GM21390 (cell line): ENCODE measurements around the gene IL10RB.
"Not testable (repeated sequence)": the region's sequence is repeated elsewhere in the genome, so short reads cannot be mapped to it uniquely, and the experiment has no call there.

ENCODE experiments used
- ATAC-seq: cut with Tn5 transposase; IDR thresholded peaks from one replicate; pipeline ENCODE4 v1.9.1; 2021; ENCODE audit not compliant: unreplicated experiment

IL10RB gene

DNA sequence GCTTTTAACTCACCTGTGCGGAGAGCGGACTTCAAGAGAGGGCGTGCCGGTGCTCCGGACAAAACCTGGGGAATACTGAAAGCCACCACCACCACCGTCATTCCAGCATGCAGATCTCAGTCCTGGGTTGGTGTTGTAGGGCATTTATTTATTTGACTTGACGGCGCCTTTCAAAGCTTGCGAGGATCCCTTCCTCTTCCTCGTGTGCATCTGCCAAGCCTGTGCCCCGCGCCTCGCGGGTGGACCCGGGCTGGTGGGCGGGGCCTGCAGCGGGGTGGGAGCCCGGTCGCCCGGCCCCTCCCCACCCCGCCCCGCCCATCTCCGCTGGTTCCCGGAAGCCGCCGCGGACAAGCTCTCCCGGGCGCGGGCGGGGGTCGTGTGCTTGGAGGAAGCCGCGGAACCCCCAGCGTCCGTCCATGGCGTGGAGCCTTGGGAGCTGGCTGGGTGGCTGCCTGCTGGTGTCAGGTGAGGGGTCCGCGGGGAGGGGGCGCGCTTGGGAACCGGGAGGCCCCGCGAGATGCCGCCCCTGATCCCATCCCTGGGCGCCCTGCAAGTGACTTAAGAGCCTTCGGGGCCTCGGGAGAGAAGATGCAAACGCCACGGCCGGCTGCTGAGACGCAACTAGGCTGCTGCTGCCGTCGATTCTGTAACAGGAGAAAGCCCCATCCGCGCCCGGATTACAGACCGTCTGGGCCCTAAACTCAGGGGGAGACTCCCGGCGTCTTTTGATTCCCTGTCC lies at the start of gene IL10RB:
TSS of gene IL10RB (plus strand) at position 318 of the 739 bp plus-strand sequence. CDS start at position 417, 99 bp downstream.
- ATAC-seq: peak; percentile 25

DNA sequence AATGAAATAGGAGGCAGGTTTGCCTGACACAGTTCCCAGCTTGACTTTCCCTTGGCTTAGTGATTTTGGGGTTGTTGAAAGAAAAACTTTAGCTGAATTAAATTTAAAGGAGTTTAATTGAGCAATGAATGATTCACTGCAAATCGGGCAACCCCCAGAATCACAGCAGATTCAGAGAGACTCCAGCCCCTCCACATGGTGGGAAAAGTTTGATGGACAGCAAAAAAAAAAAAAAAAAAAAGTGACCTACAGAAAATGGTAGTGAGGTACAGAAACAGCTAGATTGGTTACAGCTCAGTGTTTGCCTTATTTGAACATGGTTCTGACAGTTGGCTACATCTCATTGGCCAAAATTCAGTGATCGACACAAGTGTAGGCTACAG lies 49.0 kb upstream of the IL10RB start:
- ATAC-seq: no peak

DNA sequence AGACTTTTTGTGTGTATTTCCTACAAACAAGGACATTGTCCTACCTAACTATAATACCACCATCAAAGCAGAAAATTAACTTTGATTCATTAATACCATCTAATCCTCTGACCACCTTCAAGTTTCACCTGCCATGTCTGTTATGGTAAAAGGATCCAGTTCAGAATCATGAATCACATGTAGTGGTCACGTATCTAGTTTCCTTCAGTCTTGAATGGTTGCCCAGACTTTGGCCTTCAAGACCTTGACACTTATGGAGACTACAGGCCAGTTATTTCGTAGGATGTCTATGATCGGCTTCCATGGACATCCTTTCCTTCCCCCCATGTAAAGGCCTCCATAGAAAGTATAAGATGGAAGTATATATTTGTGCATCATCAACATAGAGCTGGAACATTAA lies 46.9 kb upstream of the IL10RB start:
- ATAC-seq: no peak

DNA sequence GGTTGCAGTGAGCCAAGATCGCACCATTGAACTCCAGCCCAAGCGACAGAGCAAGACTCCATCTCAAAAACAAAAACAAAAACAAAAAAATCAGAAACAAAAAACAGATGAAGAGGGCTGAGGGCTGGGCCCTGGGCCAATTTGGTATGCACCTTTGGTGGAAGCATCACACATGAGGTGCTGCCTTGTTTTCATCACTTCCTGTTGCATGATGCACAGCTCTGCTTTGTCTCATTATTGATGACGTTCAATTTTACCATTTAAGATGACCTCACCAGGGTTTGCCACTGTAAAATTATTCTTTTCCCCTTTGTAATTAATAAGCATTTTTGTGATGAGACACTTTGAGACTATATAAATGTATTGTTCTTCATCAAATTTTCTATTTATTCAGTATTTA lies 46.2 kb upstream of the IL10RB start:
- ATAC-seq: no peak

DNA sequence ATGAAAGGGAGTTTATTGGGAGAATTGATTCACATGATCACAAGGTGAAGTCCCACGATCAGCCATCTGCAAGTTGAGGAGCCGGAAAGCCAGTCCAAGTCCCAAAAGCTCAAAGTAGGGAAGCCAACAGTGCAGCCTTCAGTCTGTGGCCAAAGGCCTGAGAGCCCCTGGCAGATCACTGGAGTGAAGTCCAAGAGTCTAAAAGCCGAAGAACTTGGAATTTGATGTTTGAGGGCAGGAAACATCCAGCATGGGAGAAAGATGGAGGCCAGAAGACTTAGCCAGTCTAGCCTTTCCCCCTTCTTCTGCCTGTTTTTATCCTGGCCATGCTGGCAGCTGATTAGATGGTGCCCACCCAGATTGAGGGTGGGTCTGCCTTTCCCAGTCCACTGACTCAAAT lies 40.8 kb upstream of the IL10RB start:
- ATAC-seq: not testable (repeated sequence)

GRCh38 chr21:33228455-33228854 lies 37.7 kb upstream of the IL10RB start:
- ATAC-seq: no peak

DNA sequence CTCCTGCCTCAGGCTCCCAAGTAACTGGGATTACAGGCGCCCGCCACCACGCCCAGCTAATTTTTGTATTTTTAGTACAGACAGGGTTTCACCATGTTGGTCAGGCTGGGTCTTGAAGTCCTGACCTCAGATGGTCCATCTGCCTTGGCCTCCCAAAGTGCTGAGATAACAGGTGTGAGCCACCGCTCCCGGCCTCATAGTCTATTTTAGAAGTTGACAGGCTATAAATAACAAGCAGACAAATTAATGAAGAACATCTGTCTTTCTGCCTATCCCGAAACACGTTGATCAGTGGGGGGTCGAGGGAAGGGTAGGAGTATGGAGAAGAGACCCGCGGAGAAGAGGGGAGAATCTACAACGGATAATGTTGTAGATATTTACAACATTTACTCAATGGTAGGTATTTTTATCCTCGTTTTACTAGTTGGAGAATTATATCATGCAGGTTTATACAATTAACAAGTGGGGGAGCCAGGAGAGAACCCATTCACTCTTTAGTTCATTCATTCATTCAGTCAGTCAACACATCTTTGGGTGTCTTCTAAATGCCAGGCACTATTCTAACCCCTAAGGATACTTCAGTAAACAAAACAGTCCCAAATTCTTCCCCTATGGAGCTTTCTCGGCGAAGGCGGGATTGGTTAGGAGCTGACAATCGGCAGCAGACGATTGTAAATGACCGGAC lies 36.9 kb upstream of the IL10RB start:
- ATAC-seq: no peak

DNA sequence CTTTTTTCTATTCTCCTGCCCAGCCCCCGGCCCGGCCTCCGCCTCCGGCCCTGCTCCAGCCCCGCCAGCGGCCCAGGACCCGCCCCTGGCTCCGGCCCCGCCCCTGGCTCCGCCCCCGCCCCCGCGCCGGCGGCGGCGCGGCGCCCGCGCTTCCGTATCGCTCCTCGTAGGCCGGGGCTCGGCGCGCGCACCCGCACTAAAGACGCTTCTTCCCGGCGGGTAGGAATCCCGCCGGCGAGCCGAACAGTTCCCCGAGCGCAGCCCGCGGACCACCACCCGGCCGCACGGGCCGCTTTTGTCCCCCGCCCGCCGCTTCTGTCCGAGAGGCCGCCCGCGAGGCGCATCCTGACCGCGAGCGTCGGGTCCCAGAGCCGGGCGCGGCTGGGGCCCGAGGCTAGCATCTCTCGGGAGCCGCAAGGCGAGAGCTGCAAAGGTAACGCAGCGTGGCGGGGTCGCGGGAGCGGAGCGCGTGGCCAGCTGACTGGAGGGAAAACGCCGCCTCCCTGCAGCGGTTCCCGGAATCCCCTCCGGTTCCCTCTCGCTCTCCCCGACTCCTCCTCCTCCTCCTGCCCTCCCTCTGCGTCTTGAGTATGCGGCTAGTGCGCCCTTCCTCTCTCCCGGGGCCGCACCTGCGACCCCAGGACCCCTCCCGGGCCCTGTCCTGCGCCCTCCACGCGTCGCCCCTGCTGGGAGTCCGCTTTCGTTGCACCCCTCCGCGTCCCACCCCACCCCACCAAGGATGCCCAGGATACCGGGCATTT lies 36.2 kb upstream of the IL10RB start, which contains the start of gene IFNAR2:
TSS of gene IFNAR2 (plus strand) at position 155 of the 761 bp plus-strand sequence. CDS start 11,985 bp downstream, outside the sequence.
- ATAC-seq: peak; percentile 68

- ATAC-seq: peak; percentile 29
These were observed 35.4 kb upstream of the IL10RB start for GRCh38 chr21:33230545-33231324.

GRCh38 chr21:33231526-33231925 lies 34.6 kb upstream of the IL10RB start:
- no peak for ATAC-seq

GRCh38 chr21:33232291-33233034 lies 33.7 kb upstream of the IL10RB start:
- no peak for ATAC-seq

- no peak for ATAC-seq
These were observed 31.3 kb upstream of the IL10RB start for GRCh38 chr21:33234635-33235520.

DNA sequence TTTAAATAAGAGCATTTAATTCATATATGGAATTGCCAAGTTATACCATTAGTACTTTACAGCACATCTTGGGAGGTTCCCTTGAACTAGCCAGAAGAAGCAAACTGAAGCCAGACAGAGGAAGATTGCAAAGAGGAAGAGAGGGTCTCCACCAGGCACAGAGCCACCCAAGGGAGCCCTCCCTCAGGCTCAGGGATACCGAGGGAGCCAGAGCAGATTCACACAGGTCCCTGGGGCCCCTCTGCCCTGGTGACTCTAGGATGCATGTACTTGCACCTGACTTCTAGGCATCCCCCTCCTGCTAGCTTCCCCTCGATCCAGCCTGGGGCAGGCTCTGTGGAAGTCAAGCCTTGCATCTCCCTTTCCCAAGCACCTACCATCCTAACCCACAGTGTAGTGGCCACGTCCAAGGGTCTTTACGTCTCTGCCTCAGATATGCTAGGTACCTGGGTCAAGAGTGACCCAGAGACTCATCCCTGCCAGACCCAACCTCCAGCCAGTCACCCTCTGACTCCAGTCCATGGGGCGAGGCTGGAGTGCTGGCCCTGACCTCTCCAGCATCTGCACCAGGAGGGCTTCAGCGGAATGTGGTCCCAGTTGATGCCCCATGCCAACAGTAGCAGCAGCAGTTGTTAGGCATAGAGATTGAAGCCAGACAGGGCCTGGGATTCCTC lies 30.0 kb upstream of the IL10RB start:
- no peak for ATAC-seq

DNA sequence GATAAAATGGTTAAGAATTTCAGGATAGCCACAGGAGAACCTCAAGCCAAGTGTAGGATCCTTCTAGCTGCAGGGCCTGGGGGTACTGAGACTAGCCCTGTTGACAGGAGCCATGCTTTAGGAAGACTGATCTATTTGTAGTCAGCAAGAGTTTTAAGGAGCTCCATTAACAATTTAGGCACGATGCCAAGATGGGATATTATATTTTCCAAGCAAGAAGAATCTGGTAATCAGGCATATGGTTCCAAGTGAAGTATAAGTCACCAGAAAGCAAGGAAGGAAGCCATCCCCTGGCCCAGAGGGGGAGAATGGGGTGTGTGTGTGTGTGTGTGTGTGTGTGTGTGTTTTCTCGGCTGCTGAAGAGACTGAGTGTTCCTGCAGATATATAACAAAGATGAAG lies 29.4 kb upstream of the IL10RB start:
- ATAC-seq: no peak

- no peak for ATAC-seq
These were observed 28.7 kb upstream of the IL10RB start for GRCh38 chr21:33237486-33237885.

GRCh38 chr21:33238146-33238545 lies 28.0 kb upstream of the IL10RB start:
- peak; percentile 12 for ATAC-seq

- ATAC-seq: peak; percentile 74
These were observed 27.5 kb upstream of the IL10RB start for GRCh38 chr21:33238565-33239255.

DNA sequence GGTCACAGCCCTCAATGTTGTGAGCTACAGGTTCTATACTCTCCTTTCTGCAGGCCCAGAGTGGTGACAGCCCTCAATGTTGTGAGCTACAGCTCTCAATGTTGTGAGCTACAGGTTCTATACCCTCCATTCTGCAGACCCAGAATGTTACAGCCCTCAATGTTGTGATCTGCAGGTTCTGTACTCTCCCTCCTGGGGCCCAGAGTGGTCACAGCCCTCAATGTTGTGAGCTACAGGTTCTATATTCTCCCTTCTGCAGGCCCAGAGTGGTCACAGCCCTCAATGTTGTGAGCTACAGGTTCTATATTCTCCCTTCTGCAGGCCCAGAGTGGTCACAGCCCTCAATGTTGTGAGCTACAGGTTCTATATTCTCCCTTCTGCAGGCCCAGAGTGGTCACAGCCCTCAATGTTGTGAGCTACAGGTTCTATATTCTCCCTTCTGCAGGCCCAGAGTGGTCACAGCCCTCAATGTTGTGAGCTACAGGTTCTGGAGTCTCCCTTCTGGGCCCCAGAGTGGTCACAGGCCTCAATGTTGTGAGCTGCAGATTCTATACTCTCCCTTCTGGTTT lies 26.5 kb upstream of the IL10RB start:
- ATAC-seq: not testable (repeated sequence)
